ENCODE data around the gene LUC7L2.
"Not testable (repeated sequence)": the region's sequence is repeated elsewhere in the genome, so short reads cannot be mapped to it uniquely, and the experiment has no call there.

The LUC7L2 gene

DNA sequence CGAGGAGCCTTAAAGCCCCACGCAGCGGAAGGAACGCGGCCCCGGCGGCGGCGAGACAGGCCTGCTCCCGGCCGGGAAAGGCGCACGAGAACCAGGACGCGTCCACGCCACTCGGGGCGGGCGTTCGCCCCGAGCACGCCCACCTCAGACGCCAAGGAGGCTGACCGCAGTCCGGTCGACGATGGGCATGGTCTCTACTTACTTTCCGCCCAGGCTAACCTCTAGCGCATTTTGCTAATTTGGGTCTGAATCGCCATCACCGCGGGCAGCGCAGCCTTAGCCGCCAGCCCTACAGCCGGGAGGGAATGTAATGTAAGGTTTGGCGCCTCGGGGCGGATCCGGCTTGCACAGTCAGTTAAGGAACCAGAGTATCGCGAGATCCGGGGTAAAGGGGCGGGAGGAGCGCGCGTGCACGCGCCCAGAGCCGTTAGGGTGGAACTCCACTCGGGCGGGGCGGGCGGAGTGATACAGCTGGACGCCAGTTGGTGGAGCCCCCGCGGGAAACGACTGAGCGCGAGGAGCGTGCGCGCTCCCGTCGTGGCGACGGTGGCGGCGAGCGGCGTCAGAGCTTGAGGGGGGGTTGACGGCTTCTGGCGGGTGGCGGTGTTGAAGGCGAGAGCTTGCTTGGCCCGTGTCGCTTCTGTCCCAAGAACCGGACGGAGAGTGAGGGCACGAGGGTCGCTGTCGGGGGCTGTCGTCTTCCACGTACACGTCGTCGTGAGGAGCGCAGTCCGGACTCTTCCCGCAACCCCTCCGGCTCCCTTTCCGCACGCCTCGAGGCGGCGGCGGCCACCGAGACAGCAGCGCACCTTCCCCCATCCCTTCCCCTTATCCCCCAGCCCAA is at the start of gene LUC7L2:
Gene LUC7L2, plus strand, starts transcription at position 529 of the 844 bp plus-strand sequence. CDS start 368 bp downstream, outside the sequence.
- DNase-seq (ENCODE audit: low spot score), result peak; percentile 99

DNA sequence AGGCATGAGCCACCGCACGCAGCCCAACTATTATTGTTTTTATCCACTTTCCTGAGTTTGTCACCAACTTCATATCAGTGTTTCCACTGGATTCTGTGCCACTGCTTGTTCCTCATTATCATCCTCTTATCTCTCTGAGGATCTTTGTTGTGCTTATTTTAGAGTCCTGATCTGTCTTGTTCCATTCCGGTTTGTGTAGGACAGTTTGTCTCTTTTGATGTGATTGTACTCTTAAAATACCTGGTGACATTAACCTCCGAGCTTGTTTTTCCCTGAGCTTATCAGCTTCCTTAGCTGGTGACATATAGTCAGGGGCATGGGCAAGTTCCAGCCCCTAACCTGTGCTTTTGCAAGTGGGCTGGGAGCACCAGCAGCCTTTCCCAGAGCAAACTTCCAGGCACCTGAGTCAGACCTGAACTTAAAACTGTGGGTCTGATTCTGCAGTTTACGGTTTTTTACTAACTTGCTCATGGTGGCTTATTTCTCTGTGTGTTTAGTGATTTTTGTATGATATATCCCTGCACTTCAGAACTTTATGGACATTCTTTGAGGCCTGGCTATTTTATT is 41.7 kb upstream of the LUC7L2 start:
- no peak for DNase-seq (ENCODE audit: low spot score)

DNA sequence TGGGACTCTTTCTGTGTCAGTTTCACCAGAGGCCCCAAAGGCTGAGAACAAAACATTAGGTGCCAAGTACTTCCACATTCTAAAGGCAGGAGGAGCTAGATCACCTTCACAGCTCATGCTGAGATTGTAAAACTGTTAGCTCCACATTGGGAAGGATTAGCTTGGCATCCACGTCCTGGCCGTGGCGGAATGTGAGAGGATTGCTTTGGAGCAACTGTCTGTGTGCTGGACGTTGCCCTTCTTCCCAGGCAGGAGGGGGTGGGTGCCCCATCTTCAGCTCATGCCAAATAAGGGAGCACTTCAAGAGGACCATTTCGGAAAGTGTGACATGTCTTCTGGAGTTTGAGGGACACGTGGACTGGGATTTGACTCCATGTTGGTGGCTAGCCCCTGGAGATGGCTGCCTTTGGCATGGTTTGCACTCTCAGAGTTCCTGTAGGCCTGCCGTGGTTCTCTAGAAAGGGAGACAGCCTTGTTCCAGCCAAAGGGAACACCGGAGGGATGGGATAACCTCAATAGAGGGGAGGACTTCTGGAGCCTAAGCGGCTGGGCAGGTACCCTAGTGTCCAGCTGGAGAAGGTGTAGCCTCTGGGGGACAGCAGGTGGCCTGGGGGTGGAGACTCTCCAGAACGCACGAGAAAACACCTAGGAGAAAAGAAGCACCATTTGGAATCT is 38.5 kb upstream of the LUC7L2 start:
- no peak for DNase-seq (ENCODE audit: low spot score)

- not testable (repeated sequence) for DNase-seq (ENCODE audit: low spot score)
Measured at GRCh38 chr7:139324709-139325108, 35.0 kb upstream of the LUC7L2 start.

- DNase-seq (ENCODE audit: low spot score), result no peak
Measured at GRCh38 chr7:139328375-139328774, 31.3 kb upstream of the LUC7L2 start.

GRCh38 chr7:139329119-139329518 is 30.6 kb upstream of the LUC7L2 start:
- DNase-seq (ENCODE audit: low spot score), result no peak

DNA sequence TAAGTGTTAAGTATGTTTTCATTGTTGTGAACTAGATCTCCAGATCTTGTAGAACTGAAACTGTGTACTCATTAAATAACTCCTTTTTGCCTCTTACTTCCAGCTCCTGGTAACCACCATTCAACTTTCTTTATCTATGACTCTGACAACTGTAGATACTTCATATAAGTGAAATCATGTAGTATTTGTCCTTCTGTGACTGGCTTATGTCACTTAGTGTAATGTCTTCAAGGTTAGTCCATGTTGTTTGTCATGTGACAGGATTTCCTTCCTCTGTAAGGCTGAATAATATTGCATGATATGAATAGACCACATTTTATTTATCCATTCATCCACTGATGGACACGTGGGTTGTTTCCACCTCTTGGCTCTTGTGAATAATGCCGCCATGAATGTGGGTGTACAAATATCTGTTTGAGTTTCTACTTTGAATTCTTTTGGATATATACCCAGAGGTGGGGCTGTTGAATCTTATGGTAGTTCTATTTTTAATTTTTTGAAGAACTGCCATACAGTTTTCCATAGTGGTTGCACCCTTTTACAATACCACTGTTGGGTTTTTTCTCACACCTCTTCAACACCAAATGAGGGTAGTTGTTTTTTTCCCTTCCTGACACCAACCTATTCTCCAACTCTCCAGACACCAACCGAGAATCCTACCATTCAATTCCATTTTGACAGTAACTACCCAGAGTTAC is 29.2 kb upstream of the LUC7L2 start:
- no peak for DNase-seq (ENCODE audit: low spot score)

- no peak for DNase-seq (ENCODE audit: low spot score)
Measured at GRCh38 chr7:139332697-139333359, 26.9 kb upstream of the LUC7L2 start.

DNA sequence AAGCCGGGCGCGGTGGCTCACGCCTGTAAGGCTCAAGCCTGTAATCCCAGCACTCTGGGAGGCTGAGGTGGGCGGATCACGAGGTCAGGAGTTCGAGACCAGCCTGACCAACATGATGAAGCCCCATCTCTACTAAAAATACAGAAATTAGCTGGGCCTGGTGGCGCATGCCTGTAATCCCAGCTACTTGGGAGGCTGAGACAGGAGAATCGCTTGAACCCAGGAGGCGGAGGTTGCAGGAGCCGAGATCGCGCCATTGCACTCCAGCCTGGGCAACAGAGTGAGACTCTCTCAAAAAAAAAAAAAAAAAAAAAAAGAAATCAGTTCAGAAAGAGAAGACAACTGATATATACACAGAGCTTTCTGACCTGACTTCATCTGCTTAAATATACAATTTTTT is 26.3 kb upstream of the LUC7L2 start:
- not testable (repeated sequence) for DNase-seq (ENCODE audit: low spot score)

DNA sequence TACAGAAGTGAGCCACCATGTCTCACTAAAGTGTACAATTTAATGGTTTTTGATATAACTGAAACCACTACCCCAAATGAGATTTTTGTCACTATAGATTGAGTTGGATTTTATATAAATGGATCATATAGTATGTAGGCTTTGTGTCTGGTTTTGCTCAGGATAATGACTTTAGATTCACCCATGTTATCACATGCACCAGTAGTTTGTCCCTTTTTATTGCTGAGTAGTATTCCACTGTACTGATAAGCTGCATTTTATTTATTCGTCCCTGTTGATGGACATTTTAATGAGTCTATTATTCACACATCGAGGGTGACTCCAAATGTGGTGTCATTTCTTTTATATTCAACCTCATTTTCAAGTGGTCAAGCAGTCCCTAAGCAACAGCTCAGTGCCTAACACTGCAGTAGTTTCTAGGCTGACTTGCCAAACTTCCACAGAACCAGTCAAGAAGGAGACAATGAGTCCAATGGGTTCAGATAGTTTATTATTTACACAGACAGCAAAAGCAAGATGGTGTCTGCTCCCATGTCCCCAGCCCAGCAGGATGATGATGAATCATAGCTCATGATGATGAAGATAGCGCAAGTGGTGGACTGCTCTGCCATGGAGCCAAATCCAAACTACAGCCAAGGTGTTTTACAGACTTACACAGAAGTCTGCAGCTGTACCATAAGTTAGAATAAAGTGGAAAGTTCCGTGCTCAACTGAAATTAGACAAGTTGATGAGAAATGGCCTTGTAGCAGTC is 25.1 kb upstream of the LUC7L2 start:
- DNase-seq (ENCODE audit: low spot score), result no peak

- no peak for DNase-seq (ENCODE audit: low spot score)
Measured at GRCh38 chr7:139339025-139339424, 20.7 kb upstream of the LUC7L2 start.

GRCh38 chr7:139339698-139340036 is 20.0 kb upstream of the LUC7L2 start:
- DNase-seq (ENCODE audit: low spot score), result no peak

DNA sequence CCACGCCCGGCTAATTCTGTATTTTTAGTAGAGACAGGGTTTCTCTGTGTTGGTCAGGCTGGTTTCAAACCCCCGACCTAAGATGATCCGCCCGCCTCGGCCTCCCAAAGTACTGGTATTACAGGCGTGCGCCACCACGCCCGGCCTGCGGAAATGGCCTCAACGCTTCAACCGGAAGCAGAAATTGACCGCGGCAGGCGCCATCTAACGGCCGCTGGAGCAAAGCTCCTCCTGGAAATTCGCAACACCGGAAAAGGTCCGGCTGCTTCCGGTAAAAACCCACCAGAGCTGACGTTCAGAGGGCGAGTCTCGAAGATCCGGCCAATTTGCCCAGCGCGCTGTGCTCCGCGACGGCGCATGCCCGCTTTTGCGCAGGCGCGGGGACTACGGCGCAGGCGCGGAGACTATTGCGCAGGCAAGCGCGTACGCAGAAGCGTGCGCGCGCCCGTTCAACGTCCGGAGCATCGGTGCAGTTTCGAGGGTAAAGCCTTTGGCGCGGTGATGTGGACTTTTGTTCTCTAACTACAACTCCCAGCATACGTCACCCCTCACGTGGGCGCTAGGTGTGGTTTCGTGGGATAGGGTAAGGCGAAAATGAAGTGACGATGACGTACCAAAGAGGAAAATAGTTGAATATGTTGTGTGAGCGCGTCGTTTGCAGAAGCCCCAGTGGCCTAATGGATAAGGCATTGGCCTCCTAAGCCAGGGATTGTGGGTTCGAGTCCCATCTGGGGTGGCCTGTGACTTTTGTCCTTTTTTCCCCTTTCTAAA is 19.5 kb upstream of the LUC7L2 start:
- DNase-seq (ENCODE audit: low spot score), result peak; percentile 99

DNA sequence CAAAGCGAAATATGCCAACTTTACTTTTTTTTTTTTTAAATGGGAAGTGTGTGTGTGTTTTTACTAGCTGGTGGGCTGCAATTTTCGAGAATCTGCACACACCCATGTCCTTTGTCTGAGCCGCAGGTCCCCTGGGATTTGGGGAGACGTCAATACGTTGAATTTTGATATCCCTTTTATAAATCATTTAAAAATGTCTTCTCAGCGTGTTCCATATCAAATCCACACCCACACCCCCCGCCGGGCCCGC is 19.0 kb upstream of the LUC7L2 start:
- no peak for DNase-seq (ENCODE audit: low spot score)

GRCh38 chr7:139341058-139341775 is 18.5 kb upstream of the LUC7L2 start, which contains the start of gene FMC1:
Gene FMC1, plus strand, starts transcription at chr7:139341337. Its CDS starts 48 bp downstream, at chr7:139341385.
- peak; percentile 83 for DNase-seq (ENCODE audit: low spot score)

GRCh38 chr7:139341776-139342226 is 17.9 kb upstream of the LUC7L2 start:
- DNase-seq (ENCODE audit: low spot score), result no peak

DNA sequence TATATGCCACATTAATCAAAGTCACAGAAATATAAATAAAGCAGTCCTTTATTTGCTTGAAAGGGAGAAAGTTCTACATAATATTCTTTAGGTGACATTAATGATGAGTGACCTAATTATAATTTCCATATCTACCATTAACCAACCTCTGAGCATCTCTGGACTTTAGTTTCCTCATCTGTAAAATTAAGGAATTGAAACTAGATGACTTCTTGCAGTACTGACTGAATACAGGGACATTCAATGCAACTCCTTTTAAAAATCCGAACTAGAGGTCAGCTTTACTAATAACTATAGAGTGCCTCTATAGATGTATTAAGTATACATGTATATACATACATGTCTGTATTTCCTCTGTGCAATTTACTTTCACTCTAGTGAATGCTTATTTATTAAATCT is 14.7 kb upstream of the LUC7L2 start:
- no peak for DNase-seq (ENCODE audit: low spot score)

DNA sequence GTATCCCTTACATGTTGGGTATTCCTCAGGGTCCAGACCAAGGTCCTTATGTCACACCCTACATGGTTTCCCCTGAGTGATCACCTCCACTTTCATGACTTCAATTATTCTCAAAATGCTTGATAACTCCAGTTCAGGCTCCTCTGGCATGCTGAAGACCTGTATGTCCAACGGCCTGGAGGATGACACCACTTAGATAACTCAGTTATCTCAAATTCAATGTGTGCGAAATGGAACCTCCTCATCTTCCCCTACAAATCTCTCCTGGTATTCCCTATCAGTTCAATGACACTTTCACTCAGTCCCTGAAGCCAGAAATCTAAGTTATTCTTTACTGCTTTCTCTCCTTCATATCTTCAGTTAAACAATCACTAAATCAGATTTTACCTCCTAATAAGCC is 8.7 kb upstream of the LUC7L2 start:
- DNase-seq (ENCODE audit: low spot score), result no peak

GRCh38 chr7:139354729-139355128 is 5.0 kb upstream of the LUC7L2 start:
- DNase-seq (ENCODE audit: low spot score), result no peak

DNA sequence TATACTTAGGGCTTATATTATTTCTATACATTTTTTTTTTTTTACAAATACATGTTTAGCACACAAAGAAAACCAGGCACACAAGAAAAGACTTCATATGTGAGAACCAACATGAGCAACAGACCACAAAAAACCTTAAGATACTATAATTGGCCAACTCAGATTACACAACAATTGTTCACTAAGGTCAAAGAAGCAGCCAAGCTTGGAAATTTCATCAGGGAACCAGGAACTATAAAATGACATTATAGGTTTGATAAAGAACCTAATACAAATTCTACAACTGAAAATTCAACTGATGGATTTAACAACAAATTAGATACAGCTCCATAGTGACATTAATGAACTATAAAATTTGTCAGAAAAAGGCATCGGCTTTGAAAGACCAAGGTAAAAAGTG is 4.4 kb upstream of the LUC7L2 start:
- no peak for DNase-seq (ENCODE audit: low spot score)

Measured in CD4-positive, alpha-beta T cell treated with Interleukin-6 at 100 ng/mL for 8 hours (primary cell).